Right lung (tissue), 5 donors: ENCODE data around the gene CLDN6. TPM values are rescaled to one million over a fixed set of nuclear protein-coding genes. Genes with fewer than 3 reads are reported as not detected.

ENCODE experiments used
- DNase-seq, 2 donors: peaks; one replicate each; pipeline ENCODE4 v3.0.0-alpha.2; 2013
- polyA plus RNA-seq, 5 donors: library from polyadenylated mRNA; unstranded; fragments of 120-200 nt; gene quantifications; one replicate each; pipeline versions ENCODE4 v1.2.1 to v1.2.3, GENCODE V29; 2013; ENCODE audit warnings: inconsistent platforms in 1 of 5, low replicate concordance in 1 of 5; ENCODE audit not compliant: insufficient read length in 5 of 5, insufficient read depth in 1 of 5

The CLDN6 gene
- polyA plus RNA-seq, 5 donors: 86.3 to 124 (median 118) TPM

- no peak for DNase-seq
Observed at GRCh38 chr16:3029491-3030221, 11.7 kb upstream of the CLDN6 start.

- DNase-seq: no peak
Observed at GRCh38 chr16:3028716-3029319, 10.8 kb upstream of the CLDN6 start.

GRCh38 chr16:3027983-3028715, 10.2 kb upstream of the CLDN6 start:
- DNase-seq: peak in 1 of 2 donors; percentile 72

- DNase-seq: no peak
Observed at GRCh38 chr16:3027489-3027795, 9.5 kb upstream of the CLDN6 start.

GRCh38 chr16:3026609-3027488, 8.9 kb upstream of the CLDN6 start:
- DNase-seq: no peak

- DNase-seq: no peak
Observed at GRCh38 chr16:3026003-3026378, 8.0 kb upstream of the CLDN6 start.

- no peak for DNase-seq
Observed at GRCh38 chr16:3025032-3026002, 7.3 kb upstream of the CLDN6 start.

- DNase-seq: peak; percentile 94 to 95
Observed at GRCh38 chr16:3023669-3024478, 5.9 kb upstream of the CLDN6 start, which contains the start of the genes HCFC1R1 and THOC6. HCFC1R1 (minus strand) TSS chr16:3023942; CDS start chr16:3023941, 1 bp downstream. THOC6 (plus strand) TSS chr16:3024035; CDS start chr16:3024327, 292 bp downstream.

- no peak for DNase-seq
Observed at GRCh38 chr16:3023415-3023668, 5.4 kb upstream of the CLDN6 start.

- DNase-seq: no peak
Observed at GRCh38 chr16:3022684-3023414, 4.9 kb upstream of the CLDN6 start.

GRCh38 chr16:3022208-3022683, 4.3 kb upstream of the CLDN6 start:
- no peak for DNase-seq

GRCh38 chr16:3021449-3022207, 3.6 kb upstream of the CLDN6 start:
- no peak for DNase-seq

GRCh38 chr16:3020604-3021448, 2.8 kb upstream of the CLDN6 start:
- no peak for DNase-seq

- no peak for DNase-seq
Observed at GRCh38 chr16:3020247-3020603, 2.2 kb upstream of the CLDN6 start, which contains the start of gene TNFRSF12A. TNFRSF12A (plus strand) TSS chr16:3020368; CDS start chr16:3020398, 30 bp downstream.

- DNase-seq: no peak
Observed at GRCh38 chr16:3019594-3020246, 1.7 kb upstream of the CLDN6 start.

- no peak for DNase-seq
Observed at GRCh38 chr16:3017344-3017743, 639 bp downstream of the CLDN6 start.
